HepG2 (cell line): Measurements from ENCODE around the gene MRFAP1. TPM values are rescaled to one million over a fixed set of nuclear protein-coding genes. Genes with fewer than 3 reads are reported as not detected.

Source experiments
- GABPB1 ChIP-seq: IDR thresholded peaks from 2 replicates; pipeline ENCODE4 v1.6.1; 2016; ENCODE audit warnings: mild to moderate bottlenecking, missing genetic modification reagents, moderate library complexity, missing compliant biosample characterization
- PAF1 ChIP-seq: IDR thresholded peaks from 2 replicates; pipeline ENCODE4 v1.6.1; 2016; ENCODE audit warnings: missing genetic modification reagents, missing compliant biosample characterization
- PRDM10 ChIP-seq: sonication (generic); formaldehyde crosslinking; IDR thresholded peaks from 2 replicates; pipeline ENCODE4 v1.4.0; 2020; ENCODE audit warnings: low read depth, missing genetic modification reagents
- ZBTB38 ChIP-seq: sonication (generic); formaldehyde crosslinking; IDR thresholded peaks from 2 replicates; pipeline ENCODE4 v1.5.1; 2020; ENCODE audit warnings: mild to moderate bottlenecking, missing genetic modification reagents
- ZFP36L1 ChIP-seq: sonication (generic); formaldehyde crosslinking; IDR thresholded peaks from 2 replicates; pipeline ENCODE4 v1.8.0; 2022; ENCODE audit warnings: mild to moderate bottlenecking, missing genetic modification reagents, moderate library complexity
- ZMYM3 ChIP-seq: sonication (generic); formaldehyde crosslinking; IDR thresholded peaks from 2 replicates; pipeline ENCODE4 v1.5.1; 2020; ENCODE audit warnings: mild to moderate bottlenecking, missing genetic modification reagents
- ZNF317 ChIP-seq: sonication (generic); formaldehyde crosslinking; IDR thresholded peaks from 2 replicates; pipeline ENCODE4 v1.5.0; 2020; ENCODE audit warnings: mild to moderate bottlenecking, missing genetic modification reagents
- ZNF362 ChIP-seq: sonication (generic); formaldehyde crosslinking; IDR thresholded peaks from 2 replicates; pipeline ENCODE4 v1.4.0; 2020; ENCODE audit warnings: missing genetic modification reagents, mild to moderate bottlenecking, borderline replicate concordance
- ZNF574 ChIP-seq: sonication (generic); formaldehyde crosslinking; IDR thresholded peaks from 2 replicates; pipeline ENCODE4 v1.4.0; 2020; ENCODE audit warnings: missing genetic modification reagents
- polyA plus RNA-seq, 8 experiments: library from polyadenylated mRNA; depleted of rRNA in 3 of 8; stranded (reverse) in 7 of 8; unstranded in 1 of 8; fragments of >200 nt; fragmentation: Illumina TruSeq in 4 of 8; extraction: Trizol in 4 of 8; gene quantifications; 2 replicates each; pipeline versions ENCODE4 v1.2.1 to v1.2.3, GENCODE V29; 2011 to 2016; ENCODE audit warnings: low read depth in 4 of 8, missing spikeins in 1 of 8, mixed read lengths in 1 of 8; ENCODE audit not compliant: insufficient read depth in 1 of 8
- total RNA-seq, 5 experiments: library from RNA; depleted of rRNA; stranded (reverse); fragments of >200 nt; fragmentation: Illumina TruSeq; extraction: Trizol; gene quantifications; 2 replicates each; pipeline ENCODE4 v1.2.3, GENCODE V29; 2016; ENCODE audit warnings: low read depth in 1 of 5

The MRFAP1 gene
- total and polyA plus RNA-seq, 2 of the 13 experiments (the other 11 are each of a cell fraction or from before 2014, with no cell fraction given) = 112 to 158 TPM

- TF ChIP-seq ZNF574 (peak; percentile 85), PRDM10 (no peak), ZMYM3 (CRISPR knock-in tag) (peak; percentile 76; the same call in 1 of the 2 replicates), ZBTB38 (CRISPR knock-in tag) (0 out of 2 replicates have a peak, but pooled peaks have one; percentile 24), ZNF317 (CRISPR knock-in tag) (no peak), ZFP36L1 (no peak), GABPB1 (peak; percentile 6; the same call in 1 of the 2 replicates), PAF1 (CRISPR knock-in tag) (0 out of 2 replicates have a peak, but pooled peaks have one; percentile 36), ZNF362 (CRISPR knock-in tag) (no peak)
These were observed 40.0 kb downstream of the MRFAP1 start (continued) for GRCh38 chr4:6680372-6681034.
